ENCODE measurements around the gene RASL10A.

GRCh38 chr22:29291215-29291614 lies 24.3 kb downstream of the RASL10A start:
- TF ChIP-seq TAF1 (IDR thresholded peaks at IDR 0.05; ENCODE audit: borderline replicate concordance, insufficient read depth, low read length), result no peak
- TF ChIP-seq, protein P1, sequence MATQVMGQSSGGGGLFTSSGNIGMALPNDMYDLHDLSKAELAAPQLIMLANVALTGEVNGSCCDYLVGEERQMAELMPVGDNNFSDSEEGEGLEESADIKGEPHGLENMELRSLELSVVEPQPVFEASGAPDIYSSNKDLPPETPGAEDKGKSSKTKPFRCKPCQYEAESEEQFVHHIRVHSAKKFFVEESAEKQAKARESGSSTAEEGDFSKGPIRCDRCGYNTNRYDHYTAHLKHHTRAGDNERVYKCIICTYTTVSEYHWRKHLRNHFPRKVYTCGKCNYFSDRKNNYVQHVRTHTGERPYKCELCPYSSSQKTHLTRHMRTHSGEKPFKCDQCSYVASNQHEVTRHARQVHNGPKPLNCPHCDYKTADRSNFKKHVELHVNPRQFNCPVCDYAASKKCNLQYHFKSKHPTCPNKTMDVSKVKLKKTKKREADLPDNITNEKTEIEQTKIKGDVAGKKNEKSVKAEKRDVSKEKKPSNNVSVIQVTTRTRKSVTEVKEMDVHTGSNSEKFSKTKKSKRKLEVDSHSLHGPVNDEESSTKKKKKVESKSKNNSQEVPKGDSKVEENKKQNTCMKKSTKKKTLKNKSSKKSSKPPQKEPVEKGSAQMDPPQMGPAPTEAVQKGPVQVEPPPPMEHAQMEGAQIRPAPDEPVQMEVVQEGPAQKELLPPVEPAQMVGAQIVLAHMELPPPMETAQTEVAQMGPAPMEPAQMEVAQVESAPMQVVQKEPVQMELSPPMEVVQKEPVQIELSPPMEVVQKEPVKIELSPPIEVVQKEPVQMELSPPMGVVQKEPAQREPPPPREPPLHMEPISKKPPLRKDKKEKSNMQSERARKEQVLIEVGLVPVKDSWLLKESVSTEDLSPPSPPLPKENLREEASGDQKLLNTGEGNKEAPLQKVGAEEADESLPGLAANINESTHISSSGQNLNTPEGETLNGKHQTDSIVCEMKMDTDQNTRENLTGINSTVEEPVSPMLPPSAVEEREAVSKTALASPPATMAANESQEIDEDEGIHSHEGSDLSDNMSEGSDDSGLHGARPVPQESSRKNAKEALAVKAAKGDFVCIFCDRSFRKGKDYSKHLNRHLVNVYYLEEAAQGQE (IDR thresholded peaks at IDR 0.05; ENCODE audit: insufficient read depth in 1 of 2, low read depth in 2 of 2, low read length in 2 of 2), result no peak
- TF ChIP-seq POLR2AphosphoS5 (IDR thresholded peaks at IDR 0.05; ENCODE audit: low read depth, low read length), result no peak
- TF ChIP-seq FOXP2 (optimal IDR thresholded peaks at IDR 0.05; ENCODE audit: borderline replicate concordance, extremely low read depth, extremely low read length, insufficient read depth), result no peak
- TF ChIP-seq SIN3A (IDR thresholded peaks at IDR 0.05; ENCODE audit: borderline replicate concordance, insufficient read depth, low read length), result no peak

Measured in PFSK-1 (cell line).